Myocyte (in vitro differentiated cells): ENCODE measurements around the gene DSG3. TPM values are rescaled to one million over a fixed set of nuclear protein-coding genes. Genes with fewer than 3 reads are reported as not detected.
"Not testable (repeated sequence)": the region's sequence is repeated elsewhere in the genome, so short reads cannot be mapped to it uniquely, and the experiment has no call there.

Experiments used
- DNase-seq: peaks from one replicate; pipeline ENCODE4 v3.0.0-alpha.2; 2012; ENCODE audit warnings: low read depth
- total RNA-seq: library from RNA; depleted of rRNA; stranded (reverse); fragments of >200 nt; gene quantifications from 2 replicates; pipeline ENCODE4 v1.2.3, GENCODE V29; 2014

Gene DSG3
- total RNA-seq, 1 donor from 2014 or later = not detected

- no peak for DNase-seq
Measured at GRCh38 chr18:31492671-31493070, 45.1 kb downstream of the DSG3 start.

- DNase-seq = no peak
Measured at GRCh38 chr18:31493171-31493570, 45.6 kb downstream of the DSG3 start.

- DNase-seq = no peak
Measured at GRCh38 chr18:31493941-31494340, 46.4 kb downstream of the DSG3 start.

- not testable (repeated sequence) for DNase-seq
Measured at GRCh38 chr18:31494705-31495244, 47.2 kb downstream of the DSG3 start.

GRCh38 chr18:31497404-31497835 is 49.9 kb downstream of the DSG3 start:
- DNase-seq = no peak

GRCh38 chr18:31497836-31498573 is 50.5 kb downstream of the DSG3 start, which contains the start of gene DSG2:
Gene DSG2, plus strand, starts transcription at chr18:31498177. Its CDS starts 75 bp downstream, at chr18:31498252.
- no peak for DNase-seq

- DNase-seq = no peak
Measured at GRCh38 chr18:31498574-31499524, 51.3 kb downstream of the DSG3 start.

GRCh38 chr18:31500051-31500688 is 52.6 kb downstream of the DSG3 start:
- no peak for DNase-seq

- DNase-seq = no peak
Measured at GRCh38 chr18:31503011-31503410, 55.5 kb downstream of the DSG3 start.

- DNase-seq = no peak
Measured at GRCh38 chr18:31504455-31505147, 57.1 kb downstream of the DSG3 start.

- no peak for DNase-seq
Measured at GRCh38 chr18:31505156-31505555, 57.6 kb downstream of the DSG3 start.

- peak; percentile 0 for DNase-seq
Measured at GRCh38 chr18:31506024-31506742, 58.6 kb downstream of the DSG3 start.

GRCh38 chr18:31507124-31507523 is 59.6 kb downstream of the DSG3 start:
- not testable (repeated sequence) for DNase-seq

GRCh38 chr18:31508781-31509180 is 61.2 kb downstream of the DSG3 start:
- DNase-seq = no peak

- DNase-seq = no peak
Measured at GRCh38 chr18:31509571-31509970, 62.0 kb downstream of the DSG3 start.

GRCh38 chr18:31510319-31510718 is 62.8 kb downstream of the DSG3 start:
- no peak for DNase-seq

- DNase-seq = no peak
Measured at GRCh38 chr18:31511098-31511497, 63.6 kb downstream of the DSG3 start.

GRCh38 chr18:31512203-31512764 is 64.7 kb downstream of the DSG3 start:
- no peak for DNase-seq

- no peak for DNase-seq
Measured at GRCh38 chr18:31513189-31513935, 65.8 kb downstream of the DSG3 start.
